Measurements from ENCODE around the gene HAUS8. TPM values are rescaled to one million over a fixed set of nuclear protein-coding genes. Genes with fewer than 3 reads are reported as not detected.

The HAUS8 gene
- total and polyA plus RNA-seq, 2 donors (not counting 1 experiment from before 2014, with no cell fraction given) = 17.6 to 24.9 TPM

DNA sequence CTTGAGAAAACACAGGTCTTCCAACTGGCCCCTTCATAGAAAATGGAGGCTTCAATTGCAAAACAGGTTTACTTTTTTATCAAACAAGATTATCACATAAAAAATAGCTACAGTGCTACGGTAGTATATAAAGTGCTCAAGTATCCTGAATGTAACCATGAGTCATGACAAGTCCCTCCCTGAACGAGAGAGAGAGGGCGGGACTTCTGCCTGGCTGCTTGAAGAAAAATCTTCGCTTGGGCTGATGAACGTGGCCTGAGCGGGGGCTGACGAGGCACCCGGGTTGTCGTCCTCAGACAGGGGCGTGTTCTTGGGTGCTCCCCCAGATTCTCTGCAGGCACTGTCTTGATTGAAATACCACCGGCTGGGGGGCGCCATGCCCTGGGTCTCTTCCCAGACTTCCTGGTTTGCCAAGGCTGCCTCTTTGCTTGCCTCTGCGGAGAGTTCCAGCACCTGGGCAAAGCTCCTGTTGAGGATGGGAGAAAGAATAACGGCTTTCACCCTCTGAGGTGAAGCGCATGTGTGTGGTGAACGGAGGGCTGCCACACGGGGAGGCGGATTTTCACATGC is 25.5 kb downstream of the HAUS8 start:
- Histone ChIP-seq H3K36me3 (replicated peaks in 1 of 2; ENCODE audit: control extremely low read depth in 1 of 2, control insufficient read depth in 1 of 2, extremely low read depth in 1 of 2, insufficient read depth in 2 of 2, low read length in 1 of 2) (peaks cover 0 to 36% of the 10 kb centered on the region in 2 experiments), H3K79me2 (ENCODE audit: control insufficient read depth, insufficient read depth, low read length) (no peaks in the 10 kb centered on the region), H2AFZ (ENCODE audit: insufficient read depth, low read depth, low read length, poor library complexity, severe bottlenecking) (no peak overlapping the region), H4K20me1 (ENCODE audit: control insufficient read depth, insufficient read depth, low read length, poor library complexity, severe bottlenecking) (no peaks in the 10 kb centered on the region), H3K27ac (ENCODE audit: low read length in 2 of 2) (no peak overlapping the region), H3K9ac (ENCODE audit: low read length) (no peak overlapping the region), H3K4me1 (ENCODE audit: control insufficient read depth in 2 of 2, insufficient read depth in 2 of 2, low read length in 2 of 2) (no peaks in the 10 kb centered on the region), H3K4me3 (ENCODE audit: control extremely low read depth in 1 of 5, extremely low read depth in 1 of 5, insufficient read depth in 1 of 5, low read depth in 2 of 5, low read length in 4 of 5) (no peak overlapping the region), H3K9me3 (ENCODE audit: control extremely low read depth in 1 of 3, control insufficient read depth in 2 of 3, insufficient read depth in 1 of 3, low read length in 2 of 3) (no peaks in the 10 kb centered on the region), H3K27me3 (replicated peaks in 1 of 4; ENCODE audit: control extremely low read depth in 1 of 4, control insufficient read depth in 3 of 4, insufficient read depth in 4 of 4, low read length in 3 of 4) (no peaks in the 10 kb centered on the region), H3K4me2 (replicated peaks; ENCODE audit: low read depth, low read length, poor library complexity, severe bottlenecking) (no peak overlapping the region)
- WGBS (ENCODE audit: insufficient coverage) = 94% methylated on average over 18 of the region's 18 CpGs
- Mint-ChIP-seq H3K9me3 (ENCODE audit: insufficient read depth) (no peaks in the 10 kb centered on the region), H3K27me3 (no peaks in the 10 kb centered on the region), H3K4me3 (no peak overlapping the region), H3K27ac (no peak overlapping the region), H3K4me1 (no peaks in the 10 kb centered on the region)
- TF ChIP-seq, protein P1, sequence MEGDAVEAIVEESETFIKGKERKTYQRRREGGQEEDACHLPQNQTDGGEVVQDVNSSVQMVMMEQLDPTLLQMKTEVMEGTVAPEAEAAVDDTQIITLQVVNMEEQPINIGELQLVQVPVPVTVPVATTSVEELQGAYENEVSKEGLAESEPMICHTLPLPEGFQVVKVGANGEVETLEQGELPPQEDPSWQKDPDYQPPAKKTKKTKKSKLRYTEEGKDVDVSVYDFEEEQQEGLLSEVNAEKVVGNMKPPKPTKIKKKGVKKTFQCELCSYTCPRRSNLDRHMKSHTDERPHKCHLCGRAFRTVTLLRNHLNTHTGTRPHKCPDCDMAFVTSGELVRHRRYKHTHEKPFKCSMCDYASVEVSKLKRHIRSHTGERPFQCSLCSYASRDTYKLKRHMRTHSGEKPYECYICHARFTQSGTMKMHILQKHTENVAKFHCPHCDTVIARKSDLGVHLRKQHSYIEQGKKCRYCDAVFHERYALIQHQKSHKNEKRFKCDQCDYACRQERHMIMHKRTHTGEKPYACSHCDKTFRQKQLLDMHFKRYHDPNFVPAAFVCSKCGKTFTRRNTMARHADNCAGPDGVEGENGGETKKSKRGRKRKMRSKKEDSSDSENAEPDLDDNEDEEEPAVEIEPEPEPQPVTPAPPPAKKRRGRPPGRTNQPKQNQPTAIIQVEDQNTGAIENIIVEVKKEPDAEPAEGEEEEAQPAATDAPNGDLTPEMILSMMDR (IDR thresholded peaks at IDR 0.05) = no peak
- TF ChIP-seq EZH2 (IDR thresholded peaks at IDR 0.05; ENCODE audit: borderline replicate concordance, insufficient read depth, low read depth, low read length, poor library complexity, severe bottlenecking) = no peak
- ChIA-PET CTCF (interaction anchor here (0.8 kb wide), 1 partner anchor 629 kb away, joined by 3 read pairs; no protein-coding TSS in a partner anchor), POLR2A (no interaction called here)
- DNase-seq (no peak), ATAC-seq (ENCODE audit: low read depth) (no peak)
- intact Hi-C loops (cut with micrococcal nuclease) = no loop called here

GRCh38 chr19:17048885-17049453 is 26.3 kb downstream of the HAUS8 start:
- POLR2A ChIA-PET = no interaction called here
- Histone ChIP-seq H3K27ac (ENCODE audit: low read length in 2 of 2) (no peak overlapping the region), H3K4me2 (replicated peaks; ENCODE audit: low read depth, low read length, poor library complexity, severe bottlenecking) (no peak overlapping the region), H4K20me1 (ENCODE audit: control insufficient read depth, insufficient read depth, low read length, poor library complexity, severe bottlenecking) (no peaks in the 10 kb centered on the region), H3K9me3 (ENCODE audit: control extremely low read depth in 1 of 3, control insufficient read depth in 2 of 3, insufficient read depth in 1 of 3, low read length in 2 of 3) (no peaks in the 10 kb centered on the region), H3K36me3 (replicated peaks in 1 of 2; ENCODE audit: control extremely low read depth in 1 of 2, control insufficient read depth in 1 of 2, extremely low read depth in 1 of 2, insufficient read depth in 2 of 2, low read length in 1 of 2) (peaks cover 0 to 33% of the 10 kb centered on the region in 2 experiments), H2AFZ (ENCODE audit: insufficient read depth, low read depth, low read length, poor library complexity, severe bottlenecking) (no peak overlapping the region), H3K4me1 (ENCODE audit: control insufficient read depth in 2 of 2, insufficient read depth in 2 of 2, low read length in 2 of 2) (no peaks in the 10 kb centered on the region), H3K79me2 (ENCODE audit: control insufficient read depth, insufficient read depth, low read length) (no peaks in the 10 kb centered on the region), H3K27me3 (replicated peaks in 1 of 4; ENCODE audit: control extremely low read depth in 1 of 4, control insufficient read depth in 3 of 4, insufficient read depth in 4 of 4, low read length in 3 of 4) (no peaks in the 10 kb centered on the region), H3K9ac (ENCODE audit: low read length) (no peak overlapping the region), H3K4me3 (ENCODE audit: control extremely low read depth in 1 of 5, extremely low read depth in 1 of 5, insufficient read depth in 1 of 5, low read depth in 2 of 5, low read length in 4 of 5) (no peak overlapping the region)
- no peak for DNase-seq
- intact Hi-C loops (cut with micrococcal nuclease) = no loop called here
- 95% methylated on average over 14 of the region's 16 CpGs for WGBS (ENCODE audit: insufficient coverage)
- TF ChIP-seq, protein P1 (IDR thresholded peaks at IDR 0.05) = no peak
- TF ChIP-seq EZH2 (IDR thresholded peaks at IDR 0.05; ENCODE audit: borderline replicate concordance, insufficient read depth, low read depth, low read length, poor library complexity, severe bottlenecking) = no peak
- no peak overlapping the region for H3K4me3 Mint-ChIP-seq
- H3K4me1 Mint-ChIP-seq = no peaks in the 10 kb centered on the region
- ATAC-seq (ENCODE audit: low read depth) = no peak
- no peak overlapping the region for H3K27ac Mint-ChIP-seq
- H3K27me3 Mint-ChIP-seq = no peaks in the 10 kb centered on the region
- no peaks in the 10 kb centered on the region for H3K9me3 Mint-ChIP-seq (ENCODE audit: insufficient read depth)
- CTCF ChIA-PET = no interaction called here
